HG03280 (cell line): ENCODE data around the gene SEM1.
A peak's percentile ranks its signal among the peaks of the same experiment; 100 is the strongest.
"Not testable (repeated sequence)": the region's sequence is repeated elsewhere in the genome, so short reads cannot be mapped to it uniquely, and the experiment has no call there.

ENCODE experiments used
- ATAC-seq: cut with Tn5 transposase; IDR thresholded peaks from one replicate; pipeline ENCODE4 v1.9.1; 2021; ENCODE audit warnings: mild to moderate bottlenecking, moderate library complexity; ENCODE audit not compliant: unreplicated experiment

SEM1 gene

DNA sequence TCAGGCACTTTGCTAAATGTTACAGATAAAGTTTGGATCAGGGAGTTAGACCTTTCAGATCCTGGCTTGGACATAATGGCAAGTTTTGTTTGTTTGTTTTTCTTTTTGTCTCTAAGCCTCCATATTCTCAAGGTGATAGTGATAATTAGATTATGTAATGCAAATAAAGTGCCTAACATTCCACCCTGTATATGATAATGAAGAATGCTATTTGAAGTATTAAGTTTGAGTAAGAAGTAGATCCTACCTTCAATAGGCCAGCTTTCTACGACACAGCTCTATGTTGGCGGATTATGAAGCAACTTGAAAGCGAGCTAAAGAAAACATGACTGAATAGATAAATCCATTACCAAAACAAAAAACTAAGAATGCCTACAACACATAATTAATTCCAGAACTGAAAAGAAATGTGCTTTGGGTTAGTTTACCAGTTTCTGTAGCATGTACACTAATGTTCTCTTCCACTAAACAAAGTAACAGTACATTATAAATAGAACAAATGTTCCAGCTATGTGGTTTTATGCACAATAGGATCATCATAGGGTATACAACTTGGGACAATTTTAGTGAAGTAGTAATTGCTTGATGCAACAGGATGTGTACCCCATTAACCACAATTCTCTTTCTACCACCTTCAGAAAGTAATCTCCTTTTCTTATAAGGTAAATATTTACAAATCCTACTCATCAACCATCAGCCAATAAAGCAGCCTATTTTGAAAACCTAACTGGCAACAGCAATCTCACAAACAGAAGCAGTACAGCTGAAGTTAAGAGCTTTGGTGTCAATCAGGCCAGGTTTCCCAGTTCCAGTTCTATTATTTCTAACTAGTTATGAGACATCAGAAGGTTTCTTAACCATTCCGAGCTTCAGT is 1.5 kb downstream of the SEM1 start:
- no peak for ATAC-seq

DNA sequence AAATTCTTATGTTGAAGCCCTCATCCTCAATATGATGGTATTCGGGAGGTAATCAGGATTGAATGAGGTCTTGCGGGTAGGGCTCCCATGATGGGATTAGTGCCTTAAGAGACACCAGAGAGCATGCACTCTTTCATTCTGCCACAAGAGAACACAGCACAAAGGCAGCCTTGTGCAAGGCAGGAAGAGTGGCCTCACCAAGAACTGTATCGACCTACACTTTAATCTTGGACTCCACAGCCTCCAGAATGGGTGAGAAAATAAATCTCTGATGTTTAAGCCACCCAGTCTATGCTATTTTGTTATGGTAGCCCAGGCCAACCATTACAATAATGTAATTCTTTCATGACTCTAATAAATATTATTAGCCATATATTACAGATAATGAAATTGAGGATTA is 8.4 kb downstream of the SEM1 start:
- ATAC-seq: no peak

- ATAC-seq: no peak
Observed at GRCh38 chr7:96700516-96700915, 9.1 kb downstream of the SEM1 start.

DNA sequence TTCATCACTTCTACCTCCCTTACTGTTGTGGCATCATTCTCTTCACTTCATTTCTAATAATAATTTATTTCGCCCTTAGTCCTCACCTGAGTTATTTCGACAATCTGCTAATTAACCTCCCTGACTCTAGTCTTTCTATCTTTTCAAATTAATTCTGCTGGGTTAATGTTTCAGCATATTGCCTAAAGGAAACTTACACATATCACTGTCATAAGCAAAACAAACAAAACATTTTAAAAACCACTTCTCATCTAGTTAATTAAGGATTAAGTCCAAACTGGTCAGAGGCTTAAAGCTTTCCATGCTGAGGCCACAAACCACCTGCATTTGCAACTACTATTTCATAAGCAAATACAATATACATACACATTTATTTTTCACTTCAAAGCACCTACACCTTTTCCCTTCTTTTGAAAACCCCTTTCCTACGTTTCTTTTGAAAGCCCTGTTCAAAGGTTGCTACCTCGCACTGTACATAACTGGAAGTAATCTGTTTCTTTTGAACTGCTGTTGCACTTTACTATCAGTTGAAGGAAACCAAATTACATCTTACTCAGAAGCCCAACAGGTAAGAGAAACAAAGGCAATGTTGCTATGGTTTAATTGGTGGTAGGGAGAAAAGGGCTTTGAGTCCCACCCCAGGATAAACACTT is 10.3 kb downstream of the SEM1 start:
- no peak for ATAC-seq

DNA sequence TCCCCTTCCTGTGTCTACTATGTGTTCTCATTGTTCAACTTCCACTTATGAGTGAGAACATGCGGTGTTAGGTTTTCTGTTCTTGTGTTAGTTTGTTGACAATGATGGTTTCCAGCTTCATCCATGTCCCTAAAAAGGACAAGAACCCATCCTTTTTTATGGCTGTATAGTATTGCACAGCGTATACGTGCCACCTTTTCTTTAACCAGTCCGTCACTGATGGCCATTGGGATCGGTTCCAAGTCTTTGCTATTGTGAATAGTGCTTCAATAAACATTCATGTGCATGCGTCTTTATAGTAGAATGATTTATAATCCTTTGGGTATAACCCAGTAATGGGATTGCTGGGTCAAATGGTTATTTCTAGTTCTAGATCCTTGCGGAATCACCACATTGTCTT is 11.2 kb downstream of the SEM1 start:
- ATAC-seq: not testable (repeated sequence)

- ATAC-seq: no peak
Observed at GRCh38 chr7:96697822-96698221, 11.8 kb downstream of the SEM1 start.

DNA sequence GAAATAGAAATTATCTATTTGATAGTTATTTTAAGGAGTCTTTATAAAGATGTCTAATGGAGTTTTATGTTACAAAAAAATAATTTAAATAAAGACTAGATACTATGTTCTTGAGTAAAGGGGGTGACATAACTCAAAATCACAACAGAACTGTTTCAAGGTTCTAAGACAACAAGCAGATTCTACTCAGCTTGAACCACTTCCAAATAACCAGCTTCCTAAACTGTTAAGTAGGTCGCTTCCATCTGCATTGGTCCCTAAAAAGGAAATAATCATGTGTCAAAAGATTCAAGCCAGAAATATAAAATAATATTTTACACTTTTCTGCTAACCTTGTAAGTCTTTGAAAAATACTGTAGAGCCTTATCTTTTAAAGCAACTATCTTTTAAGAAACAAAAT is 14.1 kb downstream of the SEM1 start:
- no peak for ATAC-seq

DNA sequence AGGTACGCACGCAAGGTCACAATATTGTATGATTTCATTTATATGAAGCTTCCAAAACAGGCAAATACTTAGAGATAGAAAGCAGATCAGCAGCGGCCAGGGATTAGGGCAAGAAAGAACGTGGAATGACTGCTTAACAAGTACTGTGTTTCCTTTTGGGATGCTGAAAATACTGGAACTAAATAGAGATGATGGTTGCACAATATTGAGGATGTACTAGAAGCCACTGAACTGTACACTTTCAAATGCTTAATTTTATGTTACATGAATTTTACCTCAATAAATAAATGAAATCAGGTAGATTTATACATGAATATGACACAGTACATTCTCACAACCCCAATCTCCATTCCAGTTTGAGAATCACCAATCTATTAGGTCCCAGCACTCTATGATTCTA is 15.6 kb downstream of the SEM1 start:
- no peak for ATAC-seq

DNA sequence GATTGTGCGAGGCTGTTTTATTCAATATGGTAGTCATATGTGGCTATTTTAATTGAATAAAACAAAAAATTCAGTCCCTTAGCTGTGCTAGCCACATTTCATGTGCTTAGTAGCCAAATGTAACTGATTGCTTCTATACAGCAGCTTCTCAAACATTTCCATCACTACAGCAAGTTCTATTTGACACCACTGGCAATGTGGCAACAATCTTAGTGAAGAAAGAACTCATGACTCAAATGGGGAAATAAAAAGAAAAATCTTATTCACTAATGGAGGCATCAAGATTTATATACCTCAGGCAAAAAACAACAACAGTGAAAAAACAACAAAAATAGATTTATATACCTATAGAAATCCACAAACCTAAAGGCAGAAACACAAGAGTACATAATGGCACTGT is 17.9 kb downstream of the SEM1 start:
- ATAC-seq: no peak

- ATAC-seq: no peak
Observed at GRCh38 chr7:96689414-96689813, 20.2 kb downstream of the SEM1 start.

- no peak for ATAC-seq
Observed at GRCh38 chr7:96686305-96686704, 23.3 kb downstream of the SEM1 start.

DNA sequence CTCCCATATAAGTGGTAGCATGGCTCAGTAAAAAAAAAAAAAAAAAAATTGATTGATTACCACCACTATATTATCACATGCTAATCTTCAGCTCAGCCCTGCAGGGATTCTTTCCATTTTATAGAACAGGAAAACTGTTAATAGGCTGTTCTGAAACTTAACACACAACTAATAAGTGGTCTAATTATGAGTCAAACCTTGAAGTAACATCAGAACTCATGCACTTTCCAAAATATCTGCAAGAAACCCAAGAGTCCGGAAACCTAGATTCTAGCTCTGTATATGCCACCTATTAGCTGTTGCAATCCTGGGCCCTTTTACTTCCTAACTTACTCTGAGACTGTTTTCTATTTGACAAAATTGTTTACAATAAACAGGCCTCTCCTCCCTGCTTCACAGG is 23.9 kb downstream of the SEM1 start:
- ATAC-seq: peak; percentile 72

GRCh38 chr7:96685353-96685752 is 24.3 kb downstream of the SEM1 start:
- ATAC-seq: peak; percentile 76

GRCh38 chr7:96679886-96680285 is 29.8 kb downstream of the SEM1 start:
- no peak for ATAC-seq

GRCh38 chr7:96676919-96677318 is 32.7 kb downstream of the SEM1 start:
- no peak for ATAC-seq

GRCh38 chr7:96675548-96675947 is 34.1 kb downstream of the SEM1 start:
- ATAC-seq: no peak

GRCh38 chr7:96674565-96674964 is 35.1 kb downstream of the SEM1 start:
- ATAC-seq: no peak

- ATAC-seq: no peak
Observed at GRCh38 chr7:96671854-96672253, 37.8 kb downstream of the SEM1 start.

- no peak for ATAC-seq
Observed at GRCh38 chr7:96670338-96671289, 39.0 kb downstream of the SEM1 start.

DNA sequence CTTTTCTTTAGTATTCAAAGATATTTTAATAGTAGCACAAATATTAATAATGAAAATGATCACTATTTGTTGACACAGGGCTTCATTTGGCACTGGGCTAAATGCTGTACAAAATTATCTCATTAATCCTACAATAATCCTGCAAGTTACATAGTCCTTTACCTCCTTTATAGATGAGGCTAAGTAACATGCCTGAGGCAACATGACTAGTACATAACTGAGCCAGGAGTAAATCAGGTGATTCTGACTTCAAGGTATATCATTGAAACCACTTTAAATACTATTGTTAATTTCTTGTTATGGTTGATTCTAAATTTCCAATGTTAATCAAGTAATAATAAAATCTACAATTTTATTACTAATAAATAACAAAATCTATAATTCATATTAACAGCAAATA is 39.8 kb downstream of the SEM1 start:
- no peak for ATAC-seq

DNA sequence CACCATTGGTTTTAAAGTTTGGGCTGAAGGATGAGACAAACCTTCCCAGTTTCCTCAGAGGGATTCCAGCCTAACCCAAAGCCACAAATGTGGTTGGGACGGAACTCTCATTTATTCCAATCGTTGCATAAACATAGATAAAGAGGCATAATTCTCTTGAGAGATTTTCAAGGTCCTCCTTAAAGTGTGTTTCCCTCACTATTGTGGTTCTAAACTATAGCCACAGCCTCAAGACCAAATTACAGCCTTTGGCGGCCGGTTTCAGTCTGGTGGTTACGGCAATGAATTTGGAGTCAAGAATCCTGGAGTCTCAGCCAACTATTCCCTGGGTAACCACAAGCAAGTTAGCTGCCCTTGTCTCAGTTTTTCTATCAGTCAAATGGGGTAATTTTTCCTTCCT is 42.6 kb downstream of the SEM1 start:
- ATAC-seq: no peak
